ENCODE data around the gene CAMKMT. TPM values are rescaled to one million over a fixed set of nuclear protein-coding genes. Genes with fewer than 3 reads are reported as not detected.

Gene CAMKMT
- polyA plus RNA-seq, 3 donors: 4.2 to 5.2 (median 4.4) TPM

GRCh38 chr2:44731505-44731904 is 369.8 kb downstream of the CAMKMT start:
- WGBS, 3 donors: 89 to 96% (median 94%) methylated on average over 1 of the region's 1 CpG
- no peak overlapping the region for H3K27ac ChIP-seq (ENCODE audit: low read depth, low read length)

GRCh38 chr2:44736270-44736942 is 374.7 kb downstream of the CAMKMT start:
- WGBS, 3 donors: 92 to 97% (median 96%) methylated on average over 3 of the region's 3 CpGs

GRCh38 chr2:44740678-44741077 is 378.9 kb downstream of the CAMKMT start:
- 32 to 64% (median 35%) methylated on average over 1 of the region's 1 CpG for WGBS, 3 donors
- H3K27ac ChIP-seq (ENCODE audit: low read depth, low read length): no peak overlapping the region

More at GRCh38 chr2:44736270-44736942, 374.7 kb downstream of the CAMKMT start:
- H3K27ac ChIP-seq (ENCODE audit: low read depth, low read length): no peak overlapping the region

GRCh38 chr2:44741507-44741906 is 379.8 kb downstream of the CAMKMT start:
- H3K27ac ChIP-seq (ENCODE audit: low read depth, low read length): no peak overlapping the region
- WGBS, 3 donors: 89 to 96% (median 94%) methylated on average over 1 of the region's 1 CpG

- 91 to 98% (median 94%) methylated on average over 3 of the region's 3 CpGs for WGBS, 3 donors
- no peak overlapping the region for H3K27ac ChIP-seq (ENCODE audit: low read depth, low read length)
Measured at GRCh38 chr2:44742057-44742456, 380.3 kb downstream of the CAMKMT start.

- WGBS, 3 donors: 95 to 97% (median 97%) methylated on average over 3 of the region's 3 CpGs
- H3K27ac ChIP-seq (ENCODE audit: low read depth, low read length): no peak overlapping the region
Measured at GRCh38 chr2:44743473-44743872, 381.7 kb downstream of the CAMKMT start.

- H3K27ac ChIP-seq (ENCODE audit: low read depth, low read length): no peak overlapping the region
- WGBS, 3 donors: 63 to 73% (median 67%) methylated on average over 12 of the region's 12 CpGs
Measured at GRCh38 chr2:44744961-44745892, 383.5 kb downstream of the CAMKMT start.

GRCh38 chr2:44745922-44746766 is 384.4 kb downstream of the CAMKMT start:
- H3K27ac ChIP-seq (ENCODE audit: low read depth, low read length): no peak overlapping the region
- 80 to 88% (median 85%) methylated on average over 4 of the region's 4 CpGs for WGBS, 3 donors

GRCh38 chr2:44746856-44747615 is 385.3 kb downstream of the CAMKMT start:
- no peak overlapping the region for H3K27ac ChIP-seq (ENCODE audit: low read depth, low read length)
- WGBS, 3 donors: 87 to 95% (median 94%) methylated on average over 8 of the region's 8 CpGs

- H3K27ac ChIP-seq (ENCODE audit: low read depth, low read length): no peak overlapping the region
Measured at GRCh38 chr2:44747794-44748193, 386.0 kb downstream of the CAMKMT start.

- 75 to 92% (median 79%) methylated on average over 8 of the region's 8 CpGs for WGBS, 3 donors
- no peak overlapping the region for H3K27ac ChIP-seq (ENCODE audit: low read depth, low read length)
Measured at GRCh38 chr2:44751754-44752479, 390.2 kb downstream of the CAMKMT start.

- 95 to 98% (median 96%) methylated on average over 2 of the region's 2 CpGs for WGBS, 3 donors
- H3K27ac ChIP-seq (ENCODE audit: low read depth, low read length): no peak overlapping the region
Measured at GRCh38 chr2:44752761-44753160, 391.0 kb downstream of the CAMKMT start.

- 38 to 53% (median 41%) methylated on average over 3 of the region's 3 CpGs for WGBS, 3 donors
- H3K27ac ChIP-seq (ENCODE audit: low read depth, low read length): no peak overlapping the region
Measured at GRCh38 chr2:44753552-44754285, 392.0 kb downstream of the CAMKMT start.

GRCh38 chr2:44758591-44758990 is 396.8 kb downstream of the CAMKMT start:
- 92 to 96% (median 94%) methylated on average over 4 of the region's 4 CpGs for WGBS, 3 donors

GRCh38 chr2:44759823-44760222 is 398.1 kb downstream of the CAMKMT start:
- H3K27ac ChIP-seq (ENCODE audit: low read depth, low read length): no peak overlapping the region
- WGBS, 3 donors: 67 to 93% (median 87%) methylated on average over 5 of the region's 5 CpGs

More at GRCh38 chr2:44758591-44758990, 396.8 kb downstream of the CAMKMT start:
- H3K27ac ChIP-seq (ENCODE audit: low read depth, low read length): no peak overlapping the region

GRCh38 chr2:44763275-44763782 is 401.6 kb downstream of the CAMKMT start:
- 67 to 82% (median 78%) methylated on average over 8 of the region's 8 CpGs for WGBS, 3 donors

More at GRCh38 chr2:44763275-44763782, 401.6 kb downstream of the CAMKMT start:
- H3K27ac ChIP-seq (ENCODE audit: low read depth, low read length): no peak overlapping the region
